ENCODE measurements around the gene ARRDC2. TPM values are rescaled to one million over a fixed set of nuclear protein-coding genes. Genes with fewer than 3 reads are reported as not detected.
"Not testable (repeated sequence)": the region's sequence is repeated elsewhere in the genome, so short reads cannot be mapped to it uniquely, and the experiment has no call there.

ARRDC2 gene
- polyA plus RNA-seq, 6 donors from 2014 or later = 47.7 to 110 (median 50.8) TPM

DNA sequence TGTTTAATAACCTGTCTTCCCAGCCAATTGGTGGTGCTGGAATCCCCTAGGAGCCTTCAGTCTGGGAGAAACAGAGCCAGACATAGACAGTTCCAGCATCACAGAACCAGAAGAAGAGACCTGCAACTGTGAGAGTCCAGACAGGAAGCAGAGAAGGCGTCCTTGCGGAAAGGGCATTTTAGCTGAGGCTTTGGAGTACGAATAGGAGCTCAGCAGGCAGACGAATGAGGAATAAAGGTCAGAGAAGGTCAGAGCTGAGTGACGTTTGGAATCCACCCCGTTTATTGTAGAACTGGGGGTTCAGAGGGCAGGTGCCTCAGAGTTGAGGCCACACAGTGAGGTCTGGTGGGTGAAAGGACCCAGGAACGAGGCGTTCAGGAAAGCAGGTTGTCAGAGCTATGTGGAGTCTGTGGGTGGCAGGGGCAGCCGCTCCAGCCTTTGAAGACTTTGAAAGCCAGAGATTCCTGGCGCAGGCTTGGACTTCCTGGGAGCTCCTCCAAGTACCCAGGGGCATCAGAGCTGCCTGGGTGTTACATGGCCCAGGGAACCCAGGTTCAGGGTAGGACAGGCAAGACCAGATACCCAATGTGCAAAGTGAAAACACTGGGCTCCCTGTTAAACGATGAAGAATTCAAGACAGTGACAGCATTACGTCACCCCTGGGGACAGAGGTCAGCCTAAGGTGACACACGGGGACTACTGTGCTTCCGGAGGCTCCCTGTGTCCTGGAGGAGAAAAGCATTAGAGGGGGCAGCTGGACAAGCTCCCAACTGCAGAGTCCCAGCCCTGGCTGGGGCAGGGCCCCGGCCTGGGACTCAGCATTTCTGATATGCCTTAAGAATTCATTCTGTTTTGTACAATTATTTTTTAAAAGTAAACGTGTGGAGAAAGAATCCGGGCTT lies 5.5 kb downstream of the ARRDC2 start:
- Mint-ChIP-seq H3K27ac (peak overlapping the region; percentile 72 to 100 (median 90)), H3K36me3 (peaks cover 16 to 18% of the 10 kb centered on the region in 2 donors)
- DNase-seq = no peak

GRCh38 chr19:18014197-18014596 lies 6.2 kb downstream of the ARRDC2 start:
- Mint-ChIP-seq H3K27ac (peak overlapping the region; percentile 39 to 100 (median 90)), H3K36me3 (peaks cover 16 to 18% of the 10 kb centered on the region in 2 donors), H3K4me3 (peak overlapping the region in 5 of 8 donors; percentile 28 to 81 (median 42)), H3K9me3 (no peaks in the 10 kb centered on the region), H3K27me3 (no peaks in the 10 kb centered on the region), H3K4me1 (peaks cover 39 to 61% (median 57%) of the 10 kb centered on the region in 3 donors)
- no peak for DNase-seq
- peak; percentile 20 to 44 for ATAC-seq (ENCODE audit: low read depth in 2 of 2)

More for the DNA sequence above, 5.5 kb downstream of the ARRDC2 start:
- ATAC-seq (ENCODE audit: low read depth in 2 of 2) = no peak
- Mint-ChIP-seq H3K27me3 (no peaks in the 10 kb centered on the region), H3K4me3 (peak overlapping the region in 3 of 8 donors; percentile 28 to 61 (median 43)), H3K9me3 (no peaks in the 10 kb centered on the region), H3K4me1 (peaks cover 41 to 64% (median 60%) of the 10 kb centered on the region in 3 donors)

GRCh38 chr19:18016209-18016910 lies 8.4 kb downstream of the ARRDC2 start:
- no peak for DNase-seq
- H3K27ac Mint-ChIP-seq = peak overlapping the region in 5 of 6 donors; percentile 64 to 100 (median 83)
- peaks cover 49 to 73% (median 68%) of the 10 kb centered on the region in 3 donors for H3K4me1 Mint-ChIP-seq
- peak; percentile 13 to 32 for ATAC-seq (ENCODE audit: low read depth in 2 of 2)
- peaks cover 16 to 18% of the 10 kb centered on the region in 2 donors for H3K36me3 Mint-ChIP-seq
- no peaks in the 10 kb centered on the region for H3K9me3 Mint-ChIP-seq
- H3K27me3 Mint-ChIP-seq = no peaks in the 10 kb centered on the region
- H3K4me3 Mint-ChIP-seq = peak overlapping the region in 1 of 8 donors; percentile 47

DNA sequence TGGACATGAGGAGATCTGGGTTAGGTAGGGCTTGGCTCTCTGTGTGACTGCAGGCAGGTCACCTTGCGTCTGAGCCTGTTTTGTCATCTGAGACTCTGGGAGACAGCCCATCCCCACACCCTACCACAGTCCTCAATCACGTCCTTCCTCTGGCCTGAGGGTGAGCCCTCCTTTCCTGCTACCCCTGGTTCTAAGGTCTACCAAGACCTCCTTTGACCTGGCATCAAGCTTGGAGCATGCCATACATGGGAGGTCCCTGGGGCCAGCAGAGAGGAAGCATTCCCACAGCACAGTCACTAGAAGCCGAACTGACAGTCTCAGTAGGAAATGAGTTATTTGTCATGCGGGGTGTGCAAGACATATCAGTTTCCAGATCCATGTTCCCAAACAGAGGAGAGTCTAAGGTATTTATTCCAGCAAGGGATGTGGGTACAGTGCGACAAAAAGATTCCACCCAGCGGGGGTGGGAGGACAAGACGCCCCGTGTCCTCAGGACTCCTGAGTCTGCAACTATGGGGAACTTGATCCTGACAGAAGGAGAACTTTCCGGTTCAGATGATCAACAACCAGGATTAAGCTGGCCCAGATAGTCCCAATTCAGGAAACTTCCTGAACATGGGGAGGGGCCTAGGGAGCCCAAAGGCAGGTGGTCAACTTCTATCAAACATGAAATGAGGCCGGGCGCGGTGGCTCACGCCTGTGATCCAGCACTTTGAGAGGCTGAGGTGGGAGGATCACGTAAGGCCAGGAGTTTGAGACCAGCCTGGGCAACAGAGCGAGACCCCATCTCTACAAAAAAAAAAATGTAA lies 9.5 kb downstream of the ARRDC2 start:
- Mint-ChIP-seq H3K36me3 (peaks cover 16 to 23% of the 10 kb centered on the region in 2 donors), H3K9me3 (peaks cover 0 to 5% (median 3%) of the 10 kb centered on the region in 7 donors), H3K27ac (peak overlapping the region; percentile 64 to 100 (median 85)), H3K27me3 (no peaks in the 10 kb centered on the region), H3K4me1 (peaks cover 57 to 84% (median 78%) of the 10 kb centered on the region in 3 donors), H3K4me3 (peak overlapping the region in 1 of 8 donors; percentile 31)
- DNase-seq (no peak), ATAC-seq (ENCODE audit: low read depth in 2 of 2) (no peak)

DNA sequence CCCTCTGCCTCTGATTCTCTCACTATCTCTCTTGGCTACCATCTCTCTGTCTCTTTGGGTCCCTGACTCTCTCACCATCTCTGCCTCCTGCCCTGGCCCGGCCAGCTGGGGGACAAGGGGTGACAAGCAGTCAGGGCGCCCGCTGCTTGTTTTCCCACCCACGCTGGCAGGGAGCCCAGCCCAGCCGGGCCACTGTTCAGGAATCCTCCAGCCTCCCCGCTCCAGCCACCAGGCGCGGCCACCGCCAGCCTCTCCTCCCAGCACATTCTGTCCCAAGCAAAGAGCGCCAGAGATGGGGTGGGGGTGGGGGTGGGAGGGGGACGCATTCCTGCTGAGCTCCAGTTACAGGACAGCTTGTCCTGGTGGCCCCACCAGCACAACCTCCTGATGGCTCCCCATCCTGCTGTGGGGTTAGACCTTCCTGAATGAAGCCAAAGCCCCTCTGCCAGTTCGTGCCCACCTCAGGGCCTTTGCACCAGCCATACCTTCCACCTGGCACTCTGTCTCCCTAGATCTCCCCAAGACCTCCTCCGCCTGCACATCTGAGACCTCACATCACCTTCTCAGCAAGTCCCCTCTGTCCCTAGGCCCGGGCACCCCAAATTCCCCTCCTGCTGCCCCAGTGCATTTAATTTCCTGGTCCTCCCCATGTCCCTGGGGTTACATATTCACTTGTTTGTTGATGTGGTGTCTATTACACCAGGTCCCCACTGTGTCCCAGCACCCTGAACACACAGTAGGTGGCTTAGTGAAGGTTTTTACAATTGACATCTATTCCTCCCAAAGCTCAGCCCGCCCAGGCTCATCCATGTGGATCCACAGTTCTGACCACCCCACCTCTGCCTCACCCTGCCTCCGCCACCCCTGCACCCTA lies 12.5 kb downstream of the ARRDC2 start:
- DNase-seq = no peak
- H3K27ac Mint-ChIP-seq = peak overlapping the region; percentile 97 to 100 (median 99)

DNA sequence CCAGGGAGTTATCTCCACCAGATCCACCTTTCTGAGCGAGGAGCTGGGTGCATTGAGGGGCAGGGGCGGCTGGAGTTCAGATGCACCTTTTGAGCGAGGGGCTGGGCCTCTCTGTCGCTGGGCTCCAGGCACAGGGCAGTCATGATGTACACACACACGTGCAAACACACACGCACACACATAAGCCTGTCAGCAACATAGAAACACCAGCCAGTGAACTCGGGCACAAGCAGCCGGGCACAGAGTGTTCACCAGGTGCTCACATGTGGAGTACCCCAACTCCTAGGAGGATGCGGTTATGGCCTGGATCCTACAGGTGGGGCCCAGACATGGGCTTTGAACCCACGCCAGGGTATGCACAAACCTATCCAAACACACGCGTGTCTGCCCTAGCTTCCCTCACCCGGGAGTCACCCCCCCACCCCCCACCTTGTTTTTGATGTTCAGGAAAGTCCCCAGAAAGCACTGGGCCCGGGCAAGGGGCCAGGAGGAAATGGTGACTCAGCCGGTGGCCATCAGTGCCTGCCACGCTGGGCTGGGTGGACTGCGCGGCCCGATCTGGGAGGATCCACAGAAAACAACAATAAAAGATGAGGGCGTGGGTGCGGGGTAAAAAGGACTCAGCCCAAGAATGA lies 13.3 kb downstream of the ARRDC2 start:
- Mint-ChIP-seq H3K4me1 (peaks cover 60 to 84% (median 78%) of the 10 kb centered on the region in 3 donors), H3K36me3 (peaks cover 0 to 6% of the 10 kb centered on the region in 2 donors), H3K27ac (peak overlapping the region; percentile 97 to 100 (median 99)), H3K4me3 (peak overlapping the region; percentile 55 to 88 (median 78)), H3K27me3 (no peaks in the 10 kb centered on the region), H3K9me3 (peaks cover 0 to 5% (median 3%) of the 10 kb centered on the region in 7 donors)
- ATAC-seq (ENCODE audit: low read depth in 2 of 2) = peak in 1 of 2 donors; percentile 17
- peak; percentile 45 for DNase-seq

More for the DNA sequence above, 12.5 kb downstream of the ARRDC2 start:
- Mint-ChIP-seq H3K36me3 (peaks cover 2 to 8% of the 10 kb centered on the region in 2 donors), H3K4me3 (peak overlapping the region in 7 of 8 donors; percentile 11 to 88 (median 67)), H3K4me1 (peaks cover 60 to 84% (median 77%) of the 10 kb centered on the region in 3 donors), H3K9me3 (peaks cover 0 to 5% (median 3%) of the 10 kb centered on the region in 7 donors), H3K27me3 (no peaks in the 10 kb centered on the region)
- no peak for ATAC-seq (ENCODE audit: low read depth in 2 of 2)

- peak; percentile 98 for DNase-seq
- Mint-ChIP-seq H3K4me1 (peaks cover 56 to 70% (median 67%) of the 10 kb centered on the region in 3 donors), H3K27ac (peak overlapping the region; percentile 98 to 100 (median 100)), H3K4me3 (peak overlapping the region; percentile 77 to 89 (median 81)), H3K27me3 (no peaks in the 10 kb centered on the region), H3K9me3 (peaks cover 0 to 5% (median 3%) of the 10 kb centered on the region in 7 donors), H3K36me3 (peaks cover 0 to 6% of the 10 kb centered on the region in 2 donors)
- peak; percentile 78 to 85 for ATAC-seq (ENCODE audit: low read depth in 2 of 2)
Observed at GRCh38 chr19:18023622-18024251, 15.8 kb downstream of the ARRDC2 start.

DNA sequence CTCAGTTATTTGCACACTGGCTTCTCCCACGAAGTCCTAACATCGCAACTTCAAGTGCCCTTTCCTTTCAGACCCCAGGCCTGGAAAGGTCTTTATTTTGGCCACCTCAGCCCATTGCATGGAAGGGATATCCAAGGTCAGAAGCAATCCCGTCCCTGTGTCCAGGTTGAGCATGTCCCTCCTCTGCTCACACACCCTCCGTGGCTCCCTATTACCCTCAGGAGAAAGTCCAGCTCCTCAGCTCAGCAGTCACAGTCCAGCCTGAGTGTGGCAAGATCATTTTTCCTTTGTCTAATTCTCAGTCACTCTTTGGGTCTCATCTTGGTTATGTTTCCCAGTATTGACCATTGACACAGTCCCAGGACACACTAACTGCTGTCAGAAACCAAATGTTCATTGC lies 19.2 kb downstream of the ARRDC2 start:
- Mint-ChIP-seq H3K9me3 (peaks cover 0 to 4% (median 3%) of the 10 kb centered on the region in 7 donors), H3K27me3 (no peaks in the 10 kb centered on the region), H3K4me1 (peaks cover 40 to 57% (median 47%) of the 10 kb centered on the region in 3 donors), H3K36me3 (peaks cover 0 to 4% of the 10 kb centered on the region in 2 donors), H3K4me3 (peak overlapping the region in 1 of 8 donors; percentile 41), H3K27ac (peak overlapping the region in 5 of 6 donors; percentile 79 to 100 (median 83))
- ATAC-seq (ENCODE audit: low read depth in 2 of 2) (no peak), DNase-seq (no peak)

- Mint-ChIP-seq H3K27me3 (no peaks in the 10 kb centered on the region), H3K9me3 (no peaks in the 10 kb centered on the region), H3K4me3 (no peak overlapping the region), H3K36me3 (no peaks in the 10 kb centered on the region), H3K4me1 (peaks cover 20 to 39% (median 27%) of the 10 kb centered on the region in 3 donors), H3K27ac (peak overlapping the region in 3 of 6 donors; percentile 28 to 76 (median 61))
- ATAC-seq (ENCODE audit: low read depth in 2 of 2) (no peak), DNase-seq (no peak)
Observed at GRCh38 chr19:18029617-18030338, 21.8 kb downstream of the ARRDC2 start.

- H3K36me3 Mint-ChIP-seq, H3K9me3 Mint-ChIP-seq, DNase-seq, H3K27me3 Mint-ChIP-seq: not testable (repeated sequence)
- peak; percentile 70 to 80 for ATAC-seq (ENCODE audit: low read depth in 2 of 2)
- peak overlapping the region in 1 of 8 donors; percentile 42 for H3K4me3 Mint-ChIP-seq
- peak overlapping the region in 5 of 6 donors; percentile 16 to 92 (median 61) for H3K27ac Mint-ChIP-seq
- peaks cover 13 to 28% (median 17%) of the 10 kb centered on the region in 3 donors for H3K4me1 Mint-ChIP-seq
Observed at GRCh38 chr19:18031401-18031800, 23.4 kb downstream of the ARRDC2 start.

Measured in naive B cell (primary cell).